ENCODE results near the gene LGALS14. TPM values are rescaled to one million over a fixed set of nuclear protein-coding genes. Genes with fewer than 3 reads are reported as not detected.

The LGALS14 gene
- total and polyA plus RNA-seq, 3 donors from 2014 or later = not detected

DNA sequence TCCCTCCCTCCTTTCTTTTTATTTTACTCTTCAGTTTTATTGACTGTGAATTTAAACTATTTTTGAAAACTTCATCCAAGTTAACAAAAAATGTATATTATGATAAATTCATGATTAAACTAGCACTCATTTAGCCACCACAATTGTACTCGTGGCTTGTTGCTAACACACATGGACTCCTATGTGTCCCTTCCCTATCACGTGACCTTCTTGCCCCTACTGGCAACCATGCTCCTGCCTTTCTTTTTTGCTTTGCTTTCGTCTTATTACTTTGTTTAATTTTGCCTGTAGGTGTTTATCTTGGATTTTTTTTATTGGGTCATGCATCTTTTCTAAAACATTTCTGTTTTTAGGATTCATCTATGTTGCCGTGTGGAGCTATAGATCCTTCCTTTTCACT, 25.3 kb downstream of the LGALS14 start:
- H3K9me3 ChIP-seq = no peaks in the 10 kb centered on the region
- no peaks in the 10 kb centered on the region for H3K36me3 ChIP-seq (ENCODE audit: low read depth, missing control alignments)
- no peaks in the 10 kb centered on the region for H3K27me3 ChIP-seq
- no peak overlapping the region for H3K27ac ChIP-seq
- DNase-seq = no peak
- WGBS, 2 donors = 64 to 69% methylated on average over 4 of the region's 4 CpGs
- H3K4me1 ChIP-seq = no peaks in the 10 kb centered on the region
- intact Hi-C loops (cut with DNase I; ENCODE audit: low total_unique reads) = no loop called here
- no peak overlapping the region for H3K4me3 ChIP-seq
- no peak for TF ChIP-seq POLR2A (IDR thresholded peaks at IDR 0.05)
- TF ChIP-seq, protein P1, sequence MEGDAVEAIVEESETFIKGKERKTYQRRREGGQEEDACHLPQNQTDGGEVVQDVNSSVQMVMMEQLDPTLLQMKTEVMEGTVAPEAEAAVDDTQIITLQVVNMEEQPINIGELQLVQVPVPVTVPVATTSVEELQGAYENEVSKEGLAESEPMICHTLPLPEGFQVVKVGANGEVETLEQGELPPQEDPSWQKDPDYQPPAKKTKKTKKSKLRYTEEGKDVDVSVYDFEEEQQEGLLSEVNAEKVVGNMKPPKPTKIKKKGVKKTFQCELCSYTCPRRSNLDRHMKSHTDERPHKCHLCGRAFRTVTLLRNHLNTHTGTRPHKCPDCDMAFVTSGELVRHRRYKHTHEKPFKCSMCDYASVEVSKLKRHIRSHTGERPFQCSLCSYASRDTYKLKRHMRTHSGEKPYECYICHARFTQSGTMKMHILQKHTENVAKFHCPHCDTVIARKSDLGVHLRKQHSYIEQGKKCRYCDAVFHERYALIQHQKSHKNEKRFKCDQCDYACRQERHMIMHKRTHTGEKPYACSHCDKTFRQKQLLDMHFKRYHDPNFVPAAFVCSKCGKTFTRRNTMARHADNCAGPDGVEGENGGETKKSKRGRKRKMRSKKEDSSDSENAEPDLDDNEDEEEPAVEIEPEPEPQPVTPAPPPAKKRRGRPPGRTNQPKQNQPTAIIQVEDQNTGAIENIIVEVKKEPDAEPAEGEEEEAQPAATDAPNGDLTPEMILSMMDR (IDR thresholded peaks at IDR 0.05) = no peak

DNA sequence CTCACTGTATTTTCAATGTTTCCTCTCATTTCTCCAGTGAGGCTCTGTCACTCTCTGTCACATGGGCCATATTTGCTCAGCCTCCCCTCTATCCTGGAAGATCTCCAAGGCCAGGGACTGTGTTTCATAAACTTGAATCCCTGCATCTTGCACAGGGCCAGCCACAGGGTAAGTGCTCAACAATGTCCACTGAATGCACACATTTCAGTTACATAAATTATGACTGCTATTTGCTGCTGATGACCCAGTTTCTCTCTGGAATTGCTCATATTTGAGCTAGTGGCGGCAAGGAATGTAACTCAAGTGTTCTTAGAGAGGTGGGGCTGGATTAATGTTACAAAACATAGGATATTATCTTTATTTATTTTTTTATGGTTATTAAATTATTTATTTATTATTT, 27.4 kb downstream of the LGALS14 start:
- intact Hi-C loops (cut with DNase I; ENCODE audit: low total_unique reads) = no loop called here
- no peaks in the 10 kb centered on the region for H3K36me3 ChIP-seq (ENCODE audit: low read depth, missing control alignments)
- H3K4me3 ChIP-seq = no peak overlapping the region
- H3K4me1 ChIP-seq = no peaks in the 10 kb centered on the region
- no peak overlapping the region for H3K27ac ChIP-seq
- no peaks in the 10 kb centered on the region for H3K27me3 ChIP-seq
- H3K9me3 ChIP-seq = no peaks in the 10 kb centered on the region
- no peak for DNase-seq
- no peak for TF ChIP-seq POLR2A (IDR thresholded peaks at IDR 0.05)
- TF ChIP-seq, protein P1 (IDR thresholded peaks at IDR 0.05) = no peak
- 91 to 96% methylated on average over 1 of the region's 1 CpG for WGBS, 2 donors

- Histone ChIP-seq H3K27me3 (no peaks in the 10 kb centered on the region), H3K36me3 (ENCODE audit: low read depth, missing control alignments) (no peaks in the 10 kb centered on the region), H3K9me3 (no peaks in the 10 kb centered on the region), H3K4me3 (no peak overlapping the region), H3K4me1 (no peaks in the 10 kb centered on the region), H3K27ac (no peak overlapping the region)
- intact Hi-C loops (cut with DNase I; ENCODE audit: low total_unique reads) = no loop called here
- 90 to 92% methylated on average over 2 of the region's 2 CpGs for WGBS, 2 donors
- DNase-seq = no peak
- TF ChIP-seq, protein P1 (IDR thresholded peaks at IDR 0.05) = no peak
- no peak for TF ChIP-seq POLR2A (IDR thresholded peaks at IDR 0.05)
Measured at GRCh38 chr19:39733841-39734240, 29.6 kb downstream of the LGALS14 start.

DNA sequence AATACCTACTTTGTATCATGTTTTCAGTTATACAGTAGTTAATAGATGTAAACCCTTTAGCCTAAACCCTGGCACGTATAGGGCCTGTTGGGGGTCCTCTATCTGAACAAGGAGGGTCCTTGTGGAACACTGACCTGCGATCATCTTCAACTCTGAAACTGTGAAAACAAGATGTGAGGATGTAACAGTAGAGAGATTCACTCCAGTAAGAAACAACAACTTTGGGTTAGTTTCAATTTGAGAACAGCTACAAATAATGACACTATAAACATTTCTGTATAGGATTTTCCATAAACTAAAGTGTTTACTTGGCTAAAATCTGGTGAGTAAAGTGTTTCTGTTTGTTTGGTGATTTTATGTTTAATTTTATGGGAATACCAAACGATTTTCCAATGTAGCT, 31.4 kb downstream of the LGALS14 start:
- no peak for TF ChIP-seq POLR2A (IDR thresholded peaks at IDR 0.05)
- TF ChIP-seq, protein P1 (IDR thresholded peaks at IDR 0.05) = no peak
- no peaks in the 10 kb centered on the region for H3K9me3 ChIP-seq
- 67 to 75% methylated on average over 3 of the region's 3 CpGs for WGBS, 2 donors
- DNase-seq = no peak
- intact Hi-C loops (cut with DNase I; ENCODE audit: low total_unique reads) = no loop called here
- H3K4me3 ChIP-seq = no peak overlapping the region
- no peaks in the 10 kb centered on the region for H3K27me3 ChIP-seq
- no peak overlapping the region for H3K27ac ChIP-seq
- H3K36me3 ChIP-seq (ENCODE audit: low read depth, missing control alignments) = no peaks in the 10 kb centered on the region
- H3K4me1 ChIP-seq = no peaks in the 10 kb centered on the region

GRCh38 chr19:39736088-39736487, 31.8 kb downstream of the LGALS14 start:
- H3K27me3 ChIP-seq = no peaks in the 10 kb centered on the region
- intact Hi-C loops (cut with DNase I; ENCODE audit: low total_unique reads) = no loop called here

More at GRCh38 chr19:39736088-39736487, 31.8 kb downstream of the LGALS14 start:
- no peaks in the 10 kb centered on the region for H3K4me1 ChIP-seq
- no peak overlapping the region for H3K27ac ChIP-seq
- H3K4me3 ChIP-seq = no peak overlapping the region
- no peaks in the 10 kb centered on the region for H3K36me3 ChIP-seq (ENCODE audit: low read depth, missing control alignments)
- no peaks in the 10 kb centered on the region for H3K9me3 ChIP-seq
- no peak for DNase-seq
- 59 to 63% methylated on average over 5 of the region's 5 CpGs for WGBS, 2 donors
- TF ChIP-seq, protein P1 (IDR thresholded peaks at IDR 0.05) = no peak
- no peak for TF ChIP-seq POLR2A (IDR thresholded peaks at IDR 0.05)
